SK-N-SH (cell line): ENCODE results near the gene TIMM23B.
"Not testable (repeated sequence)": the region's sequence is repeated elsewhere in the genome, so short reads cannot be mapped to it uniquely, and the experiment has no call there.

ENCODE experiments used
- EZH2phosphoT487 ChIP-seq: fragments of 200-600 bp; sonication (generic); IDR thresholded peaks from 2 replicates; pipeline ENCODE4 v1.6.1; 2017; ENCODE audit warnings: low read depth, mixed run types, mild to moderate bottlenecking, antibody characterized with exemption, moderate library complexity, borderline replicate concordance
- GABPA ChIP-seq: IDR thresholded peaks from 2 replicates; pipeline ENCODE4 v1.4.0; 2012; ENCODE audit warnings: low read depth, mild to moderate bottlenecking
- GATA2 ChIP-seq: sonication (generic); formaldehyde crosslinking; IDR thresholded peaks from 2 replicates; pipeline ENCODE4 v1.5.0; 2020; ENCODE audit warnings: mild to moderate bottlenecking, missing genetic modification reagents
- POLR2AphosphoS5 ChIP-seq: IDR thresholded peaks from 2 replicates; pipeline ENCODE4 v1.6.1; 2012; ENCODE audit warnings: low read depth, low read length
- RFX5 ChIP-seq: IDR thresholded peaks from 2 replicates; pipeline ENCODE4 v1.6.1; 2012; ENCODE audit warnings: mild to moderate bottlenecking, improper control_type of control experiment, low read length
- RXRA ChIP-seq: IDR thresholded peaks from 2 replicates; pipeline ENCODE4 v1.4.0; 2012; ENCODE audit warnings: low read depth, mild to moderate bottlenecking, borderline replicate concordance
- TAF1 ChIP-seq: IDR thresholded peaks from 2 replicates; pipeline ENCODE4 v1.6.1; 2012; ENCODE audit warnings: low read depth, mild to moderate bottlenecking, low read length, moderate library complexity, borderline replicate concordance
- TF ChIP-seq, protein P1 (sequence below): fragments of 200-600 bp; sonication (generic); IDR thresholded peaks from 2 replicates; pipeline ENCODE4 v1.6.1; 2017; ENCODE audit warnings: antibody characterized with exemption, mild to moderate bottlenecking, moderate library complexity
- TF ChIP-seq, protein P2 (sequence below): IDR thresholded peaks from 2 replicates; pipeline ENCODE4; 2012
- TF ChIP-seq, protein P3 (sequence below): fragments of 150-350 bp; IDR thresholded peaks from 2 replicates; pipeline ENCODE4 v1.6.1; 2017; ENCODE audit warnings: antibody characterized with exemption, low read length, low read depth, borderline replicate concordance

DNA sequence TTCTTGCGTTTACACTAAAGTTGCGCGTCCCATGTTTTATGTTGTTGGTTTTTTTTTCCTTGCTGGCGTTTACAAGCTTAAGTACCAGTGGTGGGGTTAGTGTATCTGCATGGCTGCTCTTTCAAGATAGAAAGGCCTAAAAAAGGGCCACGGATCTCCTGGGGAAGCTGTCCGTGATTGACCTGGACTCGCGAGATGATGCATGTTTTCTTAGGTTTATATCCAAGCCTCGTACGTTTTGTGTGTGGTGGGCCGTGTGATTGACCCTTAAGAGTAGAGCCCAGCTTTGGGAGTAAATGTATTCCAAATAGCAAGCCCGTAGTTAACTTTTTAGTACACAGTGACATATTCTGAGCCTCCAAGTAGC is 469 bp downstream of the TIMM23B start:
- TF ChIP-seq, protein P1, sequence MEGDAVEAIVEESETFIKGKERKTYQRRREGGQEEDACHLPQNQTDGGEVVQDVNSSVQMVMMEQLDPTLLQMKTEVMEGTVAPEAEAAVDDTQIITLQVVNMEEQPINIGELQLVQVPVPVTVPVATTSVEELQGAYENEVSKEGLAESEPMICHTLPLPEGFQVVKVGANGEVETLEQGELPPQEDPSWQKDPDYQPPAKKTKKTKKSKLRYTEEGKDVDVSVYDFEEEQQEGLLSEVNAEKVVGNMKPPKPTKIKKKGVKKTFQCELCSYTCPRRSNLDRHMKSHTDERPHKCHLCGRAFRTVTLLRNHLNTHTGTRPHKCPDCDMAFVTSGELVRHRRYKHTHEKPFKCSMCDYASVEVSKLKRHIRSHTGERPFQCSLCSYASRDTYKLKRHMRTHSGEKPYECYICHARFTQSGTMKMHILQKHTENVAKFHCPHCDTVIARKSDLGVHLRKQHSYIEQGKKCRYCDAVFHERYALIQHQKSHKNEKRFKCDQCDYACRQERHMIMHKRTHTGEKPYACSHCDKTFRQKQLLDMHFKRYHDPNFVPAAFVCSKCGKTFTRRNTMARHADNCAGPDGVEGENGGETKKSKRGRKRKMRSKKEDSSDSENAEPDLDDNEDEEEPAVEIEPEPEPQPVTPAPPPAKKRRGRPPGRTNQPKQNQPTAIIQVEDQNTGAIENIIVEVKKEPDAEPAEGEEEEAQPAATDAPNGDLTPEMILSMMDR, result not testable (repeated sequence)
- TF ChIP-seq TAF1, RFX5, POLR2AphosphoS5, RXRA, EZH2phosphoT487, GABPA, GATA2: not testable (repeated sequence)
- TF ChIP-seq, protein P2, sequence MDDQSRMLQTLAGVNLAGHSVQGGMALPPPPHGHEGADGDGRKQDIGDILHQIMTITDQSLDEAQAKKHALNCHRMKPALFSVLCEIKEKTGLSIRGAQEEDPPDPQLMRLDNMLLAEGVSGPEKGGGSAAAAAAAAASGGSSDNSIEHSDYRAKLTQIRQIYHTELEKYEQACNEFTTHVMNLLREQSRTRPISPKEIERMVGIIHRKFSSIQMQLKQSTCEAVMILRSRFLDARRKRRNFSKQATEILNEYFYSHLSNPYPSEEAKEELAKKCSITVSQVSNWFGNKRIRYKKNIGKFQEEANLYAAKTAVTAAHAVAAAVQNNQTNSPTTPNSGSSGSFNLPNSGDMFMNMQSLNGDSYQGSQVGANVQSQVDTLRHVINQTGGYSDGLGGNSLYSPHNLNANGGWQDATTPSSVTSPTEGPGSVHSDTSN, result not testable (repeated sequence)
- TF ChIP-seq, protein P3, sequence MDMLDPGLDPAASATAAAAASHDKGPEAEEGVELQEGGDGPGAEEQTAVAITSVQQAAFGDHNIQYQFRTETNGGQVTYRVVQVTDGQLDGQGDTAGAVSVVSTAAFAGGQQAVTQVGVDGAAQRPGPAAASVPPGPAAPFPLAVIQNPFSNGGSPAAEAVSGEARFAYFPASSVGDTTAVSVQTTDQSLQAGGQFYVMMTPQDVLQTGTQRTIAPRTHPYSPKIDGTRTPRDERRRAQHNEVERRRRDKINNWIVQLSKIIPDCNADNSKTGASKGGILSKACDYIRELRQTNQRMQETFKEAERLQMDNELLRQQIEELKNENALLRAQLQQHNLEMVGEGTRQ, result not testable (repeated sequence)
